AG09309 (cell line): ENCODE results near the gene ATP2B3.

Experiments used
- DNase-seq: peaks from one replicate; pipeline ENCODE4 v3.0.0-alpha.2; 2010; ENCODE audit warnings: low read depth
- H3K4me3 ChIP-seq: 2 replicates; pipeline ENCODE4 v1.5.1; 2011; ENCODE audit warnings: mild to moderate bottlenecking, low read depth, low read length, moderate library complexity; ENCODE audit not compliant: control insufficient read depth
- TF ChIP-seq, protein P1 (sequence below): IDR thresholded peaks from 2 replicates; pipeline ENCODE4 v1.5.1; 2011; ENCODE audit warnings: mild to moderate bottlenecking, low read depth, low read length, inconsistent platforms; ENCODE audit not compliant: insufficient read depth, control insufficient read depth; ENCODE audit errors: missing control alignments

ATP2B3 gene

DNA sequence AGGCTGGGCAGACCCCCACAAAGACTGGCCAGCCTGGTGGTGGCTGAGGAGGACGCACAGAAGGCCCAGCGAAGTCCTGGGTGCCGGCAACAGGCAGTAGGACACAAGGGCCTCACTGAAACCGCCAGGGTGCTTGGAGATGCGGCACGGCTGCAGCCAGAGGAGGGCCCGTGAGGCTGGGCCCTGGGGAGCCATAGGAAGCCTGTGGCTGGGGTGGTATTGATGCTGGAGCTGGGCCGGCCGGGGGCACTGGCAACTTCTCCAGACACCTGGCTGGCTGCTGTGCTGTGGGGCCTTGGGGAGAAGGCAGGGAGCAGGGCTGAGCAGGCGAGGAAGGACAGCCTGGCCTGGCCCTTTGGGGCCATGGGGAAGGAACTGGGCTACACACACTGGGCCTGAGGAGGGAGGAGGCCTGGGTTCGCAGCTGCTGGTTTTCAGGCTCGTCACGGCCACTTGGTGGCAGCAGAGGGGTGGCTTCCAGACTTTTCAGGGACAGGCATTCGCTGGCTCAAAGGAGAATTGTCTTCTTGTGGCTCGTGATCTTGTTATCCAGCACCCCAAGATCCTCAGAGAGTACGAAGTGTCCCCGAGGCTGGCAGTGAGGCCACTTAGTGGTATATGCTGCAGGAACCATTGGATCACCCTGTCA is 37.2 kb downstream of the ATP2B3 start:
- TF ChIP-seq, protein P1, sequence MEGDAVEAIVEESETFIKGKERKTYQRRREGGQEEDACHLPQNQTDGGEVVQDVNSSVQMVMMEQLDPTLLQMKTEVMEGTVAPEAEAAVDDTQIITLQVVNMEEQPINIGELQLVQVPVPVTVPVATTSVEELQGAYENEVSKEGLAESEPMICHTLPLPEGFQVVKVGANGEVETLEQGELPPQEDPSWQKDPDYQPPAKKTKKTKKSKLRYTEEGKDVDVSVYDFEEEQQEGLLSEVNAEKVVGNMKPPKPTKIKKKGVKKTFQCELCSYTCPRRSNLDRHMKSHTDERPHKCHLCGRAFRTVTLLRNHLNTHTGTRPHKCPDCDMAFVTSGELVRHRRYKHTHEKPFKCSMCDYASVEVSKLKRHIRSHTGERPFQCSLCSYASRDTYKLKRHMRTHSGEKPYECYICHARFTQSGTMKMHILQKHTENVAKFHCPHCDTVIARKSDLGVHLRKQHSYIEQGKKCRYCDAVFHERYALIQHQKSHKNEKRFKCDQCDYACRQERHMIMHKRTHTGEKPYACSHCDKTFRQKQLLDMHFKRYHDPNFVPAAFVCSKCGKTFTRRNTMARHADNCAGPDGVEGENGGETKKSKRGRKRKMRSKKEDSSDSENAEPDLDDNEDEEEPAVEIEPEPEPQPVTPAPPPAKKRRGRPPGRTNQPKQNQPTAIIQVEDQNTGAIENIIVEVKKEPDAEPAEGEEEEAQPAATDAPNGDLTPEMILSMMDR, result peak; percentile 81
- no peak for DNase-seq
- H3K4me3 ChIP-seq, result no peak overlapping the region

DNA sequence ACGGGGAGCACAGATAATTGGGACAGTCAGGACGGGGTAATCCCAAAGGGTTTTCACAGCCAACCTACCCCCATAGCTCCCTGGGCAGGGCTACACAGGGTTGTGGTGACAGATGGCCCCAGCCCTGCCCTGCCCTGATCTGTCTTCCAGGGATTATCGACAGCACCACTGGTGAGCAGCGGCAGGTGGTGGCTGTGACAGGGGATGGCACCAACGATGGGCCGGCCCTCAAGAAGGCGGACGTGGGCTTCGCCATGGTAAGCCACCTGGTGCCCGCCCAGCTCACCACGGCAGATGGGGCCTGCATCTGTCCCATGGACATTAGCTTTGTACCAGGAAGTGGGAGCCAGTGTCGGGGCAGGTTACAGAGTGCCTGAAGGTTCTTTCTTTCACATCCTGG is 39.3 kb downstream of the ATP2B3 start:
- TF ChIP-seq, protein P1, result no peak
- DNase-seq, result no peak
- H3K4me3 ChIP-seq, result no peak overlapping the region

DNA sequence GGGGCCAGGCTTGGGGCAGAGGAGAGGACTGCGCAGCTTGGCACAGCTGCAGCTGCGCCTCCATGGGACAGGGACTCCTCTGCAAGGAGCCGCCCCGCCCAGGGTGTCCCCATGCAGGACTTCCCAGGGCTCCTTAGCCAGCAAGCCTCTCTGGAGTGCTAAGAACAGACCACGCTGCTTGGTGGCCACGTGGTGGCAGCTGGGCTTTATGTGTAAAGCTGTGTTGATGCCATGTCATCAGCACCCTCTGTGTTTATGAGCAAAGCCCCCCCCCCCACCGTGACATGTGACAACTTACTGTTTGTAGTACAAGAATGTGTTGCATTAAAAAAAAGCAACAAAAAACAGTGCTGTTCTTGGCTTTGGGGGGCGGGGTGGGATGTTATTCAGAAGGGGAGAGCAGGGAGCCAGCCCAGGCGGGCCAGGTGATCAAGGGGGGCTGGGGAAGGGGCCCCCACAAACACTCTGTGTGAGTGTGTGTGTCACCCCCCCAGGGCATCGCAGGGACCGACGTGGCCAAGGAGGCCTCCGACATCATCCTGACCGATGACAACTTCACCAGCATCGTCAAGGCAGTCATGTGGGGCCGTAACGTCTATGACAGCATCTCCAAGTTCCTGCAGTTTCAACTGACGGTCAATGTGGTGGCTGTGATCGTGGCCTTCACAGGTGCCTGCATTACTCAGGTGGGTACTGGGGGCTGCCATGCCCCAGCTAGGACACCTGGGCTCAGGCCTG is 40.3 kb downstream of the ATP2B3 start:
- TF ChIP-seq, protein P1, result no peak
- no peak overlapping the region for H3K4me3 ChIP-seq

DNA sequence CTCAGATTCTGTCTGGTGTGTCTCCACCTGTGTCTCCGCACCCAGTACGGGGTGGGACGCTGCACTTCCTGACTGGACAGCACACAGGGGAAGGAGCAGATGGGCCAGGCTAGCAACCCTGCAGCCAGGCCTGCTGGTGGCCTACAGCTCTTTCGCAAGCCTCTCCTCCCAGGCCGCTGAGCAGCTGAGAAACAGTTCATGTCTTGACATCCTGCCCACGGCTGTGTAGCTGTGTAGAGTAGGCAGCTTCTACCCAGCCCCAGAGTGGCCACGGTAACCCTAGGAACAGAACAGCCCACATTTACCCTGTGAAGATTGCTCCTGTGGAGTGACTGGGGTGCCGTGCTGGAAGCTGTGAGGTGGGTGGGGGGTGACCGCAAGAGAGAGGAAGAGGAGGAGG is 42.6 kb downstream of the ATP2B3 start:
- TF ChIP-seq, protein P1, result no peak
- no peak for DNase-seq
- H3K4me3 ChIP-seq, result no peak overlapping the region

More for the DNA sequence above, 40.3 kb downstream of the ATP2B3 start:
- DNase-seq, result no peak

DNA sequence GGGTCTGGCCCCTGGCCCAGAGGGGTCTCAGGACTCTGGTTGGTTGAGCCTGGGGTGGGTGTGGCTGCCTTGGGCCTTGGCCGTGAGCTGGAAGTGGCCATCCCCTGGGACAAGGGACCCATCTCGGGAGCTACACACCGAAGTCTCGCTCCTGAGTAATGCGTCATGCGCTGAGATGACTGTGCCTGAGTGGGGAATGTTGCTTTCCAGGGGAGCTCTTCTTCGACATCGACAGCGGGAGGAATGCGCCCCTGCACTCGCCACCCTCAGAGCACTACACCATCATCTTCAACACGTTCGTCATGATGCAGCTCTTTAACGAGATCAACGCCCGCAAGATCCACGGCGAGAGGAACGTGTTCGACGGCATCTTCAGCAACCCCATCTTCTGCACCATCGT is 43.0 kb downstream of the ATP2B3 start:
- H3K4me3 ChIP-seq, result no peak overlapping the region
- TF ChIP-seq, protein P1, result no peak
- DNase-seq, result no peak

DNA sequence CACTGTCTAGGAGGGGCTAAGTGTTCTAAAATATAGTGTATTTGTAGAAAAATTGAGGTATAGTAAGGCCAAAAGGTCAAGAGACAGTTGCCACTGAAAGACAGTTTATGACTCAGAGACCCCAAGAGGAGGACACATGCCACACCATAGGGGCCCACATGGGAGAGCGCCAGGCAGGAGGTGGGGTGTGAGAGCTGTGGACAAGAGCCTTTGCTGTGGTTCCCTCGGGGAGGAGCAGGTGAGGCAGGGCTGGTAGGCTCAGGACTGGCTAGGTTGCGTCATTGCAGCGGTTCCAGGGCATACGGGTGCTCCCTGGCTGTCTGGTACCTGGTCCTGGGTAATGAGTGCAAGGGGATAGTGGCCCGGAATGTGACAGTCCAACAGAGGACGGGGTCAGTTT is 43.9 kb downstream of the ATP2B3 start:
- H3K4me3 ChIP-seq, result no peak overlapping the region
- DNase-seq, result no peak
- TF ChIP-seq, protein P1, result no peak
